Stimulated activated effector memory CD8-positive, alpha-beta T cell treated with anti-CD3 and anti-CD28 coated beads, Interleukin-12 subunit alpha, Interleukin-12 subunit beta, amount 100 ng/mL, for 72 hours (primary cell): ENCODE results near the gene ZNF438.

ENCODE experiments used
- ATAC-seq: fragments of 150-1000 bp; cut with Tn5 transposase; 2 replicates; pipeline ENCODE4 v1.10.0; 2021
- DNase-seq, 2 donors: peaks; one replicate each; pipeline ENCODE4 v3.0.0; 2021 to 2022; ENCODE audit warnings: low spot score in 2 of 2
- H3K27ac Mint-ChIP-seq: one replicate; pipeline ENCODE4 v1.8.0; 2022; ENCODE audit warnings: mild to moderate bottlenecking, mixed read lengths
- H3K36me3 Mint-ChIP-seq: one replicate; pipeline ENCODE4 v1.8.0; 2022; ENCODE audit warnings: mild to moderate bottlenecking, mixed read lengths
- H3K4me1 Mint-ChIP-seq: one replicate; pipeline ENCODE4 v1.8.0; 2022; ENCODE audit warnings: mixed read lengths
- H3K4me3 Mint-ChIP-seq: one replicate; pipeline ENCODE4 v1.8.0; 2022; ENCODE audit warnings: mild to moderate bottlenecking, mixed read lengths
- H3K9me3 Mint-ChIP-seq: one replicate; pipeline ENCODE4 v1.8.0; 2022; ENCODE audit warnings: mixed read lengths

The ZNF438 gene

GRCh38 chr10:30858499-30858898 lies 173.2 kb downstream of the ZNF438 start:
- no peaks in the 10 kb centered on the region for H3K9me3 Mint-ChIP-seq
- no peaks in the 10 kb centered on the region for H3K4me1 Mint-ChIP-seq
- H3K4me3 Mint-ChIP-seq = no peak overlapping the region
- H3K36me3 Mint-ChIP-seq = no peaks in the 10 kb centered on the region
- ATAC-seq (no peak), DNase-seq (no peak)
- H3K27ac Mint-ChIP-seq = no peak overlapping the region

GRCh38 chr10:30857803-30858202 lies 173.9 kb downstream of the ZNF438 start:
- DNase-seq = no peak
- no peak overlapping the region for H3K27ac Mint-ChIP-seq
- ATAC-seq = no peak
- no peaks in the 10 kb centered on the region for H3K9me3 Mint-ChIP-seq
- H3K4me3 Mint-ChIP-seq = no peak overlapping the region
- no peaks in the 10 kb centered on the region for H3K36me3 Mint-ChIP-seq
- no peaks in the 10 kb centered on the region for H3K4me1 Mint-ChIP-seq

GRCh38 chr10:30855131-30855530 lies 176.5 kb downstream of the ZNF438 start:
- H3K4me1 Mint-ChIP-seq = no peaks in the 10 kb centered on the region
- DNase-seq (no peak), ATAC-seq (no peak)
- H3K36me3 Mint-ChIP-seq = no peaks in the 10 kb centered on the region
- H3K4me3 Mint-ChIP-seq = no peak overlapping the region
- H3K9me3 Mint-ChIP-seq = no peaks in the 10 kb centered on the region
- no peak overlapping the region for H3K27ac Mint-ChIP-seq

GRCh38 chr10:30854656-30855055 lies 177.0 kb downstream of the ZNF438 start:
- ATAC-seq (no peak), DNase-seq (no peak)
- no peaks in the 10 kb centered on the region for H3K36me3 Mint-ChIP-seq
- H3K4me1 Mint-ChIP-seq = no peaks in the 10 kb centered on the region
- no peak overlapping the region for H3K4me3 Mint-ChIP-seq
- H3K27ac Mint-ChIP-seq = no peak overlapping the region
- H3K9me3 Mint-ChIP-seq = no peaks in the 10 kb centered on the region

- no peaks in the 10 kb centered on the region for H3K36me3 Mint-ChIP-seq
- ATAC-seq (no peak), DNase-seq (no peak)
- peak overlapping the region; percentile 72 for H3K27ac Mint-ChIP-seq
- H3K4me3 Mint-ChIP-seq = no peak overlapping the region
- no peaks in the 10 kb centered on the region for H3K4me1 Mint-ChIP-seq
- H3K9me3 Mint-ChIP-seq = no peaks in the 10 kb centered on the region
These were observed 178.6 kb downstream of the ZNF438 start for GRCh38 chr10:30853066-30853465.

GRCh38 chr10:30850776-30851175 lies 180.9 kb downstream of the ZNF438 start:
- no peak overlapping the region for H3K27ac Mint-ChIP-seq
- H3K4me3 Mint-ChIP-seq = no peak overlapping the region
- H3K9me3 Mint-ChIP-seq = no peaks in the 10 kb centered on the region
- no peaks in the 10 kb centered on the region for H3K4me1 Mint-ChIP-seq
- H3K36me3 Mint-ChIP-seq = no peaks in the 10 kb centered on the region
- DNase-seq (no peak), ATAC-seq (no peak)

GRCh38 chr10:30849231-30850035 lies 182.2 kb downstream of the ZNF438 start:
- Mint-ChIP-seq H3K4me1 (no peaks in the 10 kb centered on the region), H3K9me3 (no peaks in the 10 kb centered on the region), H3K4me3 (no peak overlapping the region), H3K36me3 (no peaks in the 10 kb centered on the region), H3K27ac (no peak overlapping the region)
- DNase-seq = no peak
- ATAC-seq = no peak

- no peak for DNase-seq
- Mint-ChIP-seq H3K4me3 (no peak overlapping the region), H3K27ac (no peak overlapping the region), H3K4me1 (no peaks in the 10 kb centered on the region), H3K36me3 (no peaks in the 10 kb centered on the region), H3K9me3 (no peaks in the 10 kb centered on the region)
- no peak for ATAC-seq
These were observed 183.2 kb downstream of the ZNF438 start for GRCh38 chr10:30848396-30849032.

GRCh38 chr10:30847642-30848041 lies 184.0 kb downstream of the ZNF438 start:
- ATAC-seq = no peak
- H3K4me1 Mint-ChIP-seq = no peaks in the 10 kb centered on the region
- no peaks in the 10 kb centered on the region for H3K9me3 Mint-ChIP-seq
- H3K36me3 Mint-ChIP-seq = no peaks in the 10 kb centered on the region
- no peak overlapping the region for H3K27ac Mint-ChIP-seq
- no peak overlapping the region for H3K4me3 Mint-ChIP-seq
- no peak for DNase-seq

GRCh38 chr10:30847199-30847598 lies 184.5 kb downstream of the ZNF438 start:
- DNase-seq (no peak), ATAC-seq (no peak)
- no peak overlapping the region for H3K27ac Mint-ChIP-seq
- no peak overlapping the region for H3K4me3 Mint-ChIP-seq
- H3K4me1 Mint-ChIP-seq = no peaks in the 10 kb centered on the region
- no peaks in the 10 kb centered on the region for H3K36me3 Mint-ChIP-seq
- no peaks in the 10 kb centered on the region for H3K9me3 Mint-ChIP-seq

- Mint-ChIP-seq H3K4me1 (no peaks in the 10 kb centered on the region), H3K9me3 (no peaks in the 10 kb centered on the region), H3K4me3 (no peak overlapping the region), H3K27ac (no peak overlapping the region), H3K36me3 (no peaks in the 10 kb centered on the region)
- DNase-seq (no peak), ATAC-seq (peak; percentile 40)
These were observed 185.0 kb downstream of the ZNF438 start for GRCh38 chr10:30846710-30847109.

GRCh38 chr10:30842894-30843293 lies 188.8 kb downstream of the ZNF438 start:
- no peak overlapping the region for H3K27ac Mint-ChIP-seq
- H3K9me3 Mint-ChIP-seq = no peaks in the 10 kb centered on the region
- no peak for ATAC-seq
- no peak for DNase-seq
- H3K36me3 Mint-ChIP-seq = no peaks in the 10 kb centered on the region
- H3K4me3 Mint-ChIP-seq = no peak overlapping the region
- H3K4me1 Mint-ChIP-seq = no peaks in the 10 kb centered on the region

- Mint-ChIP-seq H3K36me3 (no peaks in the 10 kb centered on the region), H3K4me1 (no peaks in the 10 kb centered on the region), H3K9me3 (no peaks in the 10 kb centered on the region), H3K27ac (no peak overlapping the region), H3K4me3 (no peak overlapping the region)
- ATAC-seq (no peak), DNase-seq (no peak)
These were observed 189.5 kb downstream of the ZNF438 start for GRCh38 chr10:30842185-30842584.

- Mint-ChIP-seq H3K4me1 (no peaks in the 10 kb centered on the region), H3K27ac (no peak overlapping the region), H3K9me3 (no peaks in the 10 kb centered on the region), H3K36me3 (no peaks in the 10 kb centered on the region), H3K4me3 (no peak overlapping the region)
- DNase-seq (no peak), ATAC-seq (no peak)
These were observed 191.1 kb downstream of the ZNF438 start for GRCh38 chr10:30840395-30841050.

- Mint-ChIP-seq H3K36me3 (no peaks in the 10 kb centered on the region), H3K27ac (no peak overlapping the region), H3K9me3 (no peaks in the 10 kb centered on the region), H3K4me3 (no peak overlapping the region), H3K4me1 (no peaks in the 10 kb centered on the region)
- DNase-seq (no peak), ATAC-seq (no peak)
These were observed 192.0 kb downstream of the ZNF438 start for GRCh38 chr10:30839652-30840051.

GRCh38 chr10:30836406-30836805 lies 195.3 kb downstream of the ZNF438 start:
- no peaks in the 10 kb centered on the region for H3K36me3 Mint-ChIP-seq
- ATAC-seq (no peak), DNase-seq (no peak)
- H3K27ac Mint-ChIP-seq = no peak overlapping the region
- no peaks in the 10 kb centered on the region for H3K4me1 Mint-ChIP-seq
- H3K9me3 Mint-ChIP-seq = no peaks in the 10 kb centered on the region
- no peak overlapping the region for H3K4me3 Mint-ChIP-seq
